GM21576 (cell line): ENCODE results near the gene PRDM16.
"Not testable (repeated sequence)": the region's sequence is repeated elsewhere in the genome, so short reads cannot be mapped to it uniquely, and the experiment has no call there.

ENCODE experiments used
- ATAC-seq: cut with Tn5 transposase; IDR thresholded peaks from one replicate; pipeline ENCODE4 v1.9.1; 2021; ENCODE audit warnings: mild to moderate bottlenecking, moderate library complexity; ENCODE audit not compliant: unreplicated experiment

PRDM16 gene

DNA sequence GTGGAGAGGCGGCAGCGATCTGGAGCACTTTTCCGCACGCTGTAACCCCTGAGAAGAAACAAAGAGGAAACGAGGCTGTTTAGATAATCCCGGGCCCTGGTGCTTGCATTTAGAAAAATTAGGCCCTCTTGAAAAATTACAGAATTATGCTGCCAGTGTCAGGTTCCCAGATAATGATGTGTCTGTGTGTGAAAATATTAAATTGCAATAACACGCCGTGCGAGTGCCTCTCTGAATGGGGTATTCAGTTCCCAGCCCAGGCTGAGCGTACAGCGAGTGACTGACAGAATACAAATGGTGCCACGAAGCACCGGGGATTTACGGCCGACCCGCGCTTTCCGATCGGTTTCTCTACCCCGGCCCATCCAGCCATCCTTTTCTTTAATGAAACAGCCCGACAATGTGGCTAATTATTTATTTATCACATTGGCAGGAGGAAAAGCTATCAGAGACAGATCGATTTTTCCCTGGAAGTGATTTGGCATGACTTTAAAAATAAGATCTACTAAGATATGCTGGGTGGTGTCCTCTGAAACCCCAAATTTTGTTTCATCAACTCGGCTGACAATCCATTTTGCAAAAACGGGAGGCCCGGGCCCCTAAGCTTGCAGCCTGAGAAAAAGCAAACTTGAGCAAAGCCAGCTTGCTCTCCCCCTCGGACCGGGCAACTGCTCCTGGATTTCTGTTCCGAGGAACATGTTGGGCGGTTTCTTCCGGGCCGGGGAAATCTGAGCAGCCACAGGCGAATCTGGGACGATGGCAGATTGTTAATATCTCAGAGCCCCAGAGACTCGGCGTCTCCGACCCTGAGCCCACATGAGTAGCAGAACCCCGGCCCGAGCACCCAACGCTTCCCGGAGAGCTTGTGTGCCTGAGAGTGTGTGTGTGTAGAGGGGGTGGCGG, 11.3 kb downstream of the PRDM16 start:
- ATAC-seq, result no peak

DNA sequence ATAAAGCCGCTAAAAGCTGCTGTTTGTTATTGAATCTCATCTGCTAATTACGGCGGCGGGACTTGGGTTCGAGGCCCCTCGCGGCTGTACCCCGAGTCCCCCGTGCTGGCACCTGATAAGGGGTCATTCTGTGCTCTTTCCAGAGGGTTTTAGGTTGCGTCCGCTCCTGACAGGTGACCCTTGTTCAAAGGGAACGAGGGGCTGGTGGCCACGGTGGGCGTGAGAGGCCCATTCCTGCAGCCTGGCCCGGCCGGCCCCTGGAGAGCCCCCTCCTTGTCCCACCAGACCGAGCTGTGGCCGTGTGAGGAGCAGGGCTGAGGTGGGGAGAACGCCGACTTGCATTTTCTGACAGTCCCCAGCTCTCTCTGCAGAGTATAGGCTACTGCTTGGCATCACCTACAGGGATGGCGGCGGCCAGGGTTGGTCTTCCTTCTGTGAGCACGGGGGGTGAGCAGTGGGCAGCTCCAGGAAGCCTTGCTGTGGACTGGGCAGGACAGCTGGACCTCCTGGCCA, 12.2 kb downstream of the PRDM16 start:
- ATAC-seq, result no peak

DNA sequence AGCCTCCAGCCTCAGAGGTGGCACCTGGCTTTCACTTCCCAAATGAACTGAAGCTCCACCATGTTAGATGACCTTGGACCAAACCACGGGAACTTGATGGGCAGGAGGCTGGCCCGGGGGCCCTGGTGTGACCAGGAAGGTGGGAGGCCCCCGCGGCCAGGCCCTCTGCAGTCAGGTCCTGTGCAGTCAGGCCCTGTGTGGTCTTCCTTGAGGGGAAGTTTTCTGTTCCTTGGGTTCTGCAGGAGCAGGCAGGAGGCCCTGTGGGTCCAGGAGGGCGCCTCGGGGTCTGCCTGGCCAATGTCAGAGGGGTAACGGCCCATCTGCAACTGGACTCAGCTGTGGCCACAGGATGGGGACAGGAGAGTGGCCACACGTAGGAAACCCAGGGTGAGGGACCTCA, 13.0 kb downstream of the PRDM16 start:
- ATAC-seq, result no peak

DNA sequence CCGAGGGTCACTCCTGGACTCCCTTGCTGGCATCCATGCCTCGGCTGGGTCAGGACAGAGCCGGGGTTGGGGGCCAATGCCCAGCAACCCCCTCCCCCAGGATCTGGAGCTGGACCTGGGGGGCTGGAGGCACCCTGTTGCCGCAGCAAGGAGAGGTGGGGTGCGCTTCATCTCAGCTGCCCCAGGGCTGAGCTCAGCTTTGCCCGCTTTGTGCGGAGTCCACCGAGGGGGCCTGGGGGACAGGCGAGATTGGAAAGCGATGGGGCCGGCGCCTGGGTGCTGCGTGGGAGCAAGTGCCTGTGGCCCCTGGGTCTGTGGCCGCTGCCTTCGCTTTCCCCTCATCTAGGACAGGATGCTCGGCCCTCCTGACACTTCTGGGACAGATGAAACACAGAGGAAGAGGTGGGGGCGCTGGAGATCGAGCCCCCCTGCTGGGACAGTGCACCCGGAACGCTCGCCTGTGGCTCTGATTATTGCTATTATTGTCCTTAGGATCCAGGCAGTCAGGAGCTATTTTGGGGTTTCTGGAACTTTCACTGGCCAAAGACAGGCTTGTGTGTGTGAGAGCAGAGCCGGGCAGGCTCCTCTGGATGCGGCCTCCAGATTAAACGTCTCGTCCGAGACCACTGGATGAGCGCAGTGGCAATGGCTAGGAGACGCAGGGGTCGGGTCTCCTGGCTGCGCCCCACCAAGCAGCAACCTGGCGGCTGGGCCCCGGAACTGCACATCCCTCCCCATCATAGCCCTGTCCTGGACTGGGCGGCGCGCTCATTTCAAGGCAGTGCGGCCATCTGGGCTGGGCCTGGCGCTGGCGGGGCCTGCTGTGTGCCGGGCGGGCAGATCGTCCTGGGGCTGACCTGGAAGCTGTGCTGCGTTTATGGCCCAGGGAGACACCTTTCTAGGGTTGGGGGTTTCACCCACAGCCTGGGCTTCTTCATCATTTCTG, 13.8 kb downstream of the PRDM16 start:
- no peak for ATAC-seq

DNA sequence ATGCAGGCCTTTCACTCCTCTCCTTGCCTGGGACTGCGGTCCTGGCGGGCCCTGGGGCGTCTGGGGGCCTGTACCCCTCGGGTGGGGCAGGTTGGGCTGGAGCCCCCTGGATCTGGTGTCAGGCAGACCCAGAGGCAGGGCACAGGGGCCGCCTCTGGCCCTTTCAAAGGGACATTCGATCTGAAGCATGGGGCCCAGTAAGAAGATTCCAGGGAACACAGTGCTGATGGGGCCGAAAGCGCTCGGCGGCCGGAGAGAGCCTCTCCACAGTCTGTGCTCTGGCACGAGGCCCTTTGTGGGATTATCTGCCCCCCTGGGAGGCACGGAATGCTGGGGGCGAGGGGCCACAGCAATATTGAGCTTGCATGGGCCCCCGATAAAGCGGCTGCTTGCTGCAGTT, 15.2 kb downstream of the PRDM16 start:
- no peak for ATAC-seq

DNA sequence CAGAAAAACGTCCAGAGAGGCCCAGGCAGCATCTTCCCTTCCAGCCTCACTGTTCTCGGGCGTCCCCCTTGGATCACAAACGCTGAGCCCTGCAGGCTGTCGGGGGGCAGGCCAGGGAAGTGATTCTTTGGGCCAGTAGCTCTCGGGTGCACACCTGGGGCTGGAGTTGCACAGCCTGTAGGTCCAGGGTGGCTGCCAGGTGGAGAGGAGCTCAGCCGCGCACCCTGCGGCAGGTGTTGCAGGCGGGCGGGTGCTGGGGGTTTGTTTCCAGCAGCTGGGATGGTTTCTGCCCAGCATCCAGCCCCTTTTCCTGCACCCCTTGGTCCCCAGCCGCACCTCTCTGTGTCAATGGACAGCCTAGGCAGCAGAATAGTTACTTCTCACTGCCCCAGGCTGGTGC, 15.7 kb downstream of the PRDM16 start:
- ATAC-seq, result no peak

DNA sequence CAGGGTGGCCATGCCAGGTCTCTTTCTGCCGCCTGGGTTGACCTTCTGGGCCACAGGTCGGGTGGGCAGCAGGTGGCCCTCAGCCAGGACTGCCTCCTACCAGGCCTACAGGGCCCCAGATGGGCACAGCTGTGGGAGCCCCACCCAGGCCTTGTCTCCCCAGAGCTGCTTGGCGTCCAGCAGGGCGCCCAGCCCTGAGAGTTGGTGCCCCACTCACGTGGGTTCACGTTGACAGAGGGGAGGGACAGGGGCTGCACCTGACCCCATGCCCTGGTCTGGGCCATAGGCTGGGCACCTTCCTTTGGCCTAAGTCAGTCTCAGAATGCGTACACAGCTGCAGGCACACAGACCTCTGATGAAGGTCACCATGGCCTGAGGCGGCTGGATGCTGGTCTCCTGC, 16.7 kb downstream of the PRDM16 start:
- ATAC-seq, result no peak

DNA sequence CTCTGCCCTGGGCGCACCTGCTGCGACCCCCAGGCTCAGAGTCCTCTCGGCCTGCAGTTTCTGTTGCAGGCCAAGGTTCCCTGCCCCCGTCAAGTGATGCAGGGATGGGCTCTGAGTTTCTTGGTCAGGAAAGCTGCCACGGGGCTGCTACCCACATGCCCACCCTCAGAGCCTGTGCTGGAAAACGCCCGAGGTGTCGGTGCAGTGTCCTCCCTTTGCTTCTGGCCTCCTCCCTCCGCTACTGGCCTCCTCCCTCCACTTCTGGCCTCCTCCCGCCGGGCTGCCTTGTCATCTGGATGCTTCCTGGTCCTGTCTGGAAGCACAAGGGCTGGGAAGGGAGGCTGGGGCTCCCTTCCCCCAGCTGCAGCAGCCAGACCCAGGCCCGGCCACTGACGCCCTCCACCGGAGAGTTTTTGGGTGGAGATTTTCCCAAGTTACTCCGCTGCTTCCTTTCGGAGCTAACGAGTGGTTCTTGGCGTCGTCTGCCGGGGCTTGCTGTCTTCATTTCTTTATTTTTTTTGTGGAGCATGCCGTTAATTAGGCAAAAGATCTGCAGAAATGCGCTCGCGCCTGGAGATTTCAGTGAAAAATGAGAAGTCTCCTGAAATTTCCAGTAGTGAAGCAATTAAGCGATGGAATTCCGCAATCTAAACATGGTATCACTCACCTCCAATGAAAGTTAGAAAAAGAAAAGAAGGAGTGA, 17.4 kb downstream of the PRDM16 start:
- ATAC-seq, result no peak

DNA sequence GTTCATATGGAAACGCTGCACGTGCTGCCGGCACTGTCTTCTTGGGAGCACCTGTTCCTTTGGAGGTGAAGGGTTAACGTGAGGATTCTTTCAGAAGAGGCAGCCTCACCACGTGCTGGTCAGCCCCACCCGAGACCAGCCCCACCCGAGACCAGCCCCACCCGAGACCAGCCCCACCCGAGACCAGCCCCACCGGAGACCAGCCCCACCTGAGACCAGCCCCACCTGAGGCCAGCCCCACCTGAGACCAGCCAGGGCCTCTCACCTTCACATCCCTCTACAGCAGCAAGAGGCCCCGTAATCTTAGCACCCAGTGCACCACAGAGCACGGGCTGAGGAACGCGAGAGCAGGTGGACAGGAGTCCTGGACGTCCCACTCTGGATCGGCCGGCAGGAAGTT, 18.0 kb downstream of the PRDM16 start:
- no peak for ATAC-seq

DNA sequence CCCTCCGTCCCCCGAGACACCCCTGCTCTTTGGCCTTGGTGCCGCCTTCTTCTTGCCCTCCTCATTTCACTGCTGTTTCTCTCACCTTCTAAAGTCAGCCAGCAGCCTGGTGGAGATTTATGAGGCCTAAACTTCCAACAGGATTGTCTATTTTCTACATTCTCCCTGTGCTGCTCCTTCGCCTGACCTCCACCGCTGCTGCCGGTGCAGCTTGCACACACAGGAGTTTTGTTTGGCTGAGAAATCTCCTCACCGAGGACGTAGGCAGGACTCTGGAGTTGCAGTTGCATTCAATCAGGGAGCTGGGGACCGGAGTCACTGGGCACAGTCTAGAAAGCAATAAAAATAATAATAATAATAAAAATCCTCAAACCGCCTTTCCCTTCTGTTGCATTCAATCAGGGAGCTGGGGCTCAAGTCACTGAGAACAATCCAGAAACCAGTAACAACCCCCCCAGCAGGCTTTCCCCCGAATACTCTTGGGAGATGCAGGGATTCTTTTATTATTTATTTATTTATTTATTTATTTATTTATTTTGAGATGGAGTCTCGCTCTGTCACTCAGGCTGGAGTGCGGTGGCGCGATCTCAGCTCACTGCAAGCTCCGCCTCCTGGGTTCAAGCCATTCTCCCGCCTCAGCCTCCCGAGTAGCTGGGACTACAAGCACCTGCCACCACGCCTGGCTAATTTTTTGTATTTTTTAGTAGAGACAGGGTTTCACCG, 19.1 kb downstream of the PRDM16 start:
- ATAC-seq, result not testable (repeated sequence)

DNA sequence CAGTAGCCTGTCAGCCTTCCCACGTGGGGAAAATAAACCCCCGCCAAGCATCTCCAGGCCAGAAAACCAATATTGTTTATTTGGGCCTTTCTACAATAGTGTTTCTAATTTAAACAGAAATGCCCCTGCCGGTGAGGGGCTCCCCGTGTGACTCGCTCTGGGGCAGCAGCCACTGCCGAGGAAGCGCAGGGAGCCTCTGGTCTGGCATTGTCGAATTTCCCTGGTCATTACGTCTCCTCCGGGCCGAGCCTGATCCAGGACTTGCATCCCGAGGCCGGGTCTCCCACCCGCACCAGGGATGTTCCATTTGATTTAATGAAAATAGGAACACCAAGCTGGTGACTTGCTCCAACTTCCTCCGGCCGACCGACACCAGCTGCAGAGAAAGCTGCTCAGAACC, 20.5 kb downstream of the PRDM16 start:
- ATAC-seq, result no peak

DNA sequence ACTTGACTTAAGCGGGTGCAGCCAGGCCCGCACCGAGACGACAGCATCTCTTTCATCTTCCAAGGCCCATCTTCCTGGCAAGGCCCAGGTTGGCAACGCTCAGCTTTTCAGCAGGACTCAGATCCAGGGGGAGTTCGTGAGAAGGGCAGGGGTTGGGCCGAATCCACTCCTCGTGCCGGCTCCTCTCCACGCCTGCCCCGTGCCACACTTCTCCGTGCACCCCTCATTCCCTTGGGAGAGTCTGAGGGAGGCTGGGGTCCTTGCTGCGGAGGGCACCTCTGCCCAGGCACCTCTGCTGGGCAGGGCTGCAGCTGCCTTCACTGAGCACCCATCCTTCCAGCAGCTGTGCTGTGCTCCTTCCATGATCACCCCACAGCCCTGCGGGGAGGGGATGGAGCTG, 22.3 kb downstream of the PRDM16 start:
- no peak for ATAC-seq

DNA sequence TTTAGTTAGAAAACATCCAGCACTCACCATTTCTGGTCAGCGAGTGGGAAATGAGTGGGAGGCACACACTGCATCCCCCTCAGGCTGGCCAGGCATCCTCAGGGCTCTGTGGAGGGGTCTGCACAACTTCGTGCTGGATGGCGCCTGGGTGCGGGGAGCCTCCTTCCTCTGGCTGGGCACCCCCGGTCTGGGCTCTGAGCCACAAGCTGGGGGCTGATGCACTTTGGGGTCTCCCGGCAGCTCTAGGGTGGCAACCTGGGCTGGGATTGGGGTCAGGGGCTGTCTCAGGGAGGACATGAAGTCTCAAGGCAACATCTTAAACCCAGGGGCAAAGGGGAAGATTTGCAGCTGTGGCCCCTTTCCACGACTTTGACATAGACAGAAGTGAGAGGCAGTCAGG, 23.5 kb downstream of the PRDM16 start:
- no peak for ATAC-seq

DNA sequence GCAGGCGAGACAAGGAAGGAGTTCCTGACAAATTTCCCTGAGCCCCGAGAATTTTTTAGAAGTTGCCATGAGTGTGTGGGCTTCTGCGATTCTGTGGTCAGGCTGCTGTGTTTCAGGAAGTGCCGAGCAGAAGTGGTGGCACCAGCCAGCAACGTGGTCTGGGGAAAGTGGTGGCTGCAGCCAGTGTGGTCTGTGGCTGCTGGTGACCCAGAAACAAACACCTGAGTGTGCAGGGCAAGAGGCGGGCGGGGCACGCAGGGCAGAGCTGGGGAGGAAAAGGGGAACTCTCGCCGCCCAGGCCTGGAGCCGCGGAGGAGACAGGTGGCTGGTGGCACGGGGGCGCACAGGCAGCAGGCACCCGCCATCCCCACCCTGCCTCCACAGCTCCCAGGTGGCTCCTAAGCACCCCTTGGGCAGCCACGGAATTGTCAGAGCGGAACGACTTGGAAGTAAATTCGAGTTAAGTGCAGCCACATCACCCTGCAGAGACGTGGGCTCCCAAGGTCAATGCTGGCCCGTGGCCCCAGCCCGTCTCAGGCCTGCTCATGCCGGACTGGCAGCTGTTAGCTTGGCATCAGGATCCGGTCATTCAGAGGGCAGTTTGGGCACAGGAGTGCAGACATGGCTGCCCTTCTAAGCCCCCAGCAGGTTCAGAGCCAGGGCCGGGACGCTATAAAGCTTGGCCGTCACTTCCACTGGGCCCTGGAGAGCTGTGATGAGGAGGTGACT, 25.1 kb downstream of the PRDM16 start:
- ATAC-seq, result no peak

DNA sequence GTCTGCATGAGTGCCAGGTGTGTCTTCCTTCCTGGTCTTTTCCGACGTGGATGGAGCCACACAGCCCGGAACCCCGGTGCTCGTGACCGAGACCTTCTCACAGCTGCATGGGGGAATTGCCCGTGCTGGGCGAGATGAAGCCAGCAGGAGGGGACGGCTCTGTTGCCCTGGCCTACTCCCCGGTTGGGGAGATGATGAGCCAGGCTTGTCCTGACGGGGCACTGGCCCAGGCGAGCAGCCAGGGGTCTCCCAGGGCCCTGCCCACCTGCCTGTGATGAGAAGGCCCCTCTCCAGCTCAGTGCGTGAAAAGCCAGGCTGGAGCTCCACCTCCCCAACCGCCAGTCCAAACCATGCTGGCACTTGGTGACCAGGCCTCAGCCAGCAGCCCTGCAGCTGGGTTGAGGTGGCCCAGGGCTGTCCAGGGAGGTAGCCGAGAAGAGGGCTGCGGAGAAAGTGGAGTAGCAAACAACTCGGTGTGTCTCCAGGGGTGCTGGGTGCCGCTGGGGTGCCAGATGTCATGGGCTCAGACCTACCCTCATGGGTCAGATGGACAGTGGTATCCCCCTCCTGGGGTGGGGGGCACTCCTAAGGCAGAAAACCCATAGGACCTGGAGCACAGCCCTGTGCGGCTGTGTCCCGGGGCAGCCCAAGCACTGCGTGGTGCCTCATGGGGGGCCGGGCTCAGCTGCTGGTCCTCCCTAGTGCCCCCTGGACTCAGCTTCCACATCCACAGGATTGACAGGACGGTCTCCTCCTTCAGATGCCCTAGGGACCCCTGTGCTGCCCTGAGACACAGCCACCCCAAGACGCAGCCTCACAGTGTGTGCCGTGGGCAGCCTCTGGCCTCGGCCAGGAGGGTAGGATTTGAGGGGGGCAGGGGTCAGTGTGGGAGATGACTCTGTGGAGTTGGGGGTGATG, 26.1 kb downstream of the PRDM16 start:
- no peak for ATAC-seq

DNA sequence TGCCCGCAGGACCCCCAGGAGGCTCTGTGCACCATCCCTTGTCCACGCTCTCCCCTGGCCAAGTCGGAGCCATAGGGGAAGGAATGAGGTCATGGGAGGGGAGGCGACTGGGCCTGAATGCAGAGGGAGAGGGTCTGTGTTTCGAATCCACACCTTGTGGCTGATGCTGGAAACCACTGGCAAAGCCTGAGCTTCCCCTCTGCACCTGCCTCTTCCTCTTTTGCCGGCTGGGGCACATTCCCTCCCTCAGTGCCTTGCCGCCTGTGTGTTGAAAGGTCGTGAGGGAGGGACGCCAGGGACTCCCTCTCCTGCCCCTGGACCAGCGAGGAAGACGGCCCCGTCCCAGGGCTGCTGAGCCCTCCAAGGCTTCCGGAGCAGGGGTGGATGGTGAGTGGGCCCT, 27.3 kb downstream of the PRDM16 start:
- no peak for ATAC-seq

DNA sequence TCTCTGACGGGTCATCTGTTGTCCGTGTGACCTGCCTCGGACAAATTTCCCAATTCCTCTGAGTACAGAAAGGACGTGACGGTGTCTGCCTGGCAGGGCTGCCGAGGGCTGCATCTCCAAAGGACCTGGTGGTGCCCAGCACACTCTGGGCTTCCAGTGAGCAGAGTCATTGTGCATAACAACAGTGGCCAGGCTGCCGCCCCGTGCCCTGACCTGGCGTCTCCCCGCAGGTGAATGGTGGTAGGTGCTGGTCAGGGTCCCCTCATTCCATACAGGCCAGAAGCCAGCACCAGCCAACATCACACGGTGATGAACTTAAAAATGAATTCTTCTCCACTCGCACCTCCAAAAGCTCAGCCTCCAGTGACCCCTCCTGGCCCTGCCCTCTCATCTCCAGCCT, 28.2 kb downstream of the PRDM16 start:
- no peak for ATAC-seq

DNA sequence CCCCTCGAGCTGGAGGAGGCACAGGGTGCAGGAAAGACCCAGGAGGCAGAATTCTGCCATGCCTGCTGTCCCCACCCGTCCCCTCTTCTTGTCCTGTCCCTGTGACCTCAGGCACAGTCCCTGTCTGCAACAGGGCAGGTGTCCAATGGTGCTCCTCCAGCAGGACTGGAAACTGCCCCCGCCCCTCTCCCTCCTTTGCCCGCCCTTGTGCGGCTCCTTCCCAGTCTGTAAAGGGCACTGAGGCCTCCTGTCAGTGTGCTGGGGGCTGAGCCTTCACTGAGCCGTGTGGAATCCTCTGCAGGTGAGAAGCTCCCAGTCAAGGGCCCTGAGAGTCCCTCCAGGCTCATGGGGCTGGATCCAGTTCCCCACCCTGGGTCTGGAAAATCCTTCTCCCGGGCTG, 28.9 kb downstream of the PRDM16 start:
- no peak for ATAC-seq

DNA sequence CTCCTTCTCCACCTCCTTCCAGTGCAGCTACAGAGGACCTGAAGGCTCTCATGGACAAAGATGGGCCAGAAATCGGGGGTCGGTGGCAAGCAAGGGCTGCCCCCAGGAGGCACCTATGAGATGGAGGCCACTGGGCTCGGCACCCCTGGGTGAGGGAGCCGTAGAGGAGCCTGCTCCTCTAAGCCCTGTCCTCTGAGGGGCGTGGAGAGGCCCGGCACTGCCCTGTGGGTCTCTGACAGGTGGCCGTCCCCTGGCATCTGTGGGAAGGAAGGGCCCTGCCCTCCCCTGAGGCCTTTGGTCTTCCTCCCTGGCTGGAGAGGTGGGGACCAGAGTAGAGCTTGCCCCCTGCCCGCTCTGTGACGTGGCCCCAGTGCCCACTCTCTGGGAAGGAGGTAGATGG, 30.9 kb downstream of the PRDM16 start:
- no peak for ATAC-seq
